ENCODE results near the gene TMED10.

DNA sequence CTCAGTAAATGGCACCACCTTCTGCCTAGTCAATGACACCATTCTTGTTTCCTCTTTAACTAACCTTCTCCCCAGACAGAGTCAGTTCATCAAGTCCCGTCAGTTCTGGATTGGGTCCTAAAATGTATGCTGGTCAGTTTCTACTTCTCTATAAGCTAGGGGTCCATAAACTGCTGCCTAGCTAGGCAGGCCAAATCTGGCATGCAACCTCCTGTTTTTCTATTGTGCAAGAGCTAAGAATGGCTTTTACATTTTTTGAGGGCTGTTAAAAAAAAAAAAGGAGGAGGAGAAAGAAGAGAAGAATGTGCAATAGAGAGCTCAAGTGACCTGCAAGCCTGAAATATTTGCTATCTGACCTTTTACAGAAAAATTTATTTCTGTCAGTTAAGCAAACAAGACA lies 6.4 kb upstream of the TMED10 start:
- TF ChIP-seq CTCF (IDR thresholded peaks at IDR 0.05) = no peak
- TF ChIP-seq RXRA (IDR thresholded peaks at IDR 0.05; ENCODE audit: borderline replicate concordance, low read depth) = no peak
- TF ChIP-seq, protein P1, sequence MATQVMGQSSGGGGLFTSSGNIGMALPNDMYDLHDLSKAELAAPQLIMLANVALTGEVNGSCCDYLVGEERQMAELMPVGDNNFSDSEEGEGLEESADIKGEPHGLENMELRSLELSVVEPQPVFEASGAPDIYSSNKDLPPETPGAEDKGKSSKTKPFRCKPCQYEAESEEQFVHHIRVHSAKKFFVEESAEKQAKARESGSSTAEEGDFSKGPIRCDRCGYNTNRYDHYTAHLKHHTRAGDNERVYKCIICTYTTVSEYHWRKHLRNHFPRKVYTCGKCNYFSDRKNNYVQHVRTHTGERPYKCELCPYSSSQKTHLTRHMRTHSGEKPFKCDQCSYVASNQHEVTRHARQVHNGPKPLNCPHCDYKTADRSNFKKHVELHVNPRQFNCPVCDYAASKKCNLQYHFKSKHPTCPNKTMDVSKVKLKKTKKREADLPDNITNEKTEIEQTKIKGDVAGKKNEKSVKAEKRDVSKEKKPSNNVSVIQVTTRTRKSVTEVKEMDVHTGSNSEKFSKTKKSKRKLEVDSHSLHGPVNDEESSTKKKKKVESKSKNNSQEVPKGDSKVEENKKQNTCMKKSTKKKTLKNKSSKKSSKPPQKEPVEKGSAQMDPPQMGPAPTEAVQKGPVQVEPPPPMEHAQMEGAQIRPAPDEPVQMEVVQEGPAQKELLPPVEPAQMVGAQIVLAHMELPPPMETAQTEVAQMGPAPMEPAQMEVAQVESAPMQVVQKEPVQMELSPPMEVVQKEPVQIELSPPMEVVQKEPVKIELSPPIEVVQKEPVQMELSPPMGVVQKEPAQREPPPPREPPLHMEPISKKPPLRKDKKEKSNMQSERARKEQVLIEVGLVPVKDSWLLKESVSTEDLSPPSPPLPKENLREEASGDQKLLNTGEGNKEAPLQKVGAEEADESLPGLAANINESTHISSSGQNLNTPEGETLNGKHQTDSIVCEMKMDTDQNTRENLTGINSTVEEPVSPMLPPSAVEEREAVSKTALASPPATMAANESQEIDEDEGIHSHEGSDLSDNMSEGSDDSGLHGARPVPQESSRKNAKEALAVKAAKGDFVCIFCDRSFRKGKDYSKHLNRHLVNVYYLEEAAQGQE (IDR thresholded peaks at IDR 0.05; ENCODE audit: low read depth, low read length) = no peak
- TF ChIP-seq, protein P2, sequence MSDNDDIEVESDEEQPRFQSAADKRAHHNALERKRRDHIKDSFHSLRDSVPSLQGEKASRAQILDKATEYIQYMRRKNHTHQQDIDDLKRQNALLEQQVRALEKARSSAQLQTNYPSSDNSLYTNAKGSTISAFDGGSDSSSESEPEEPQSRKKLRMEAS (IDR thresholded peaks at IDR 0.05; ENCODE audit: low read depth) = no peak
- no peak for TF ChIP-seq USF2 (IDR thresholded peaks at IDR 0.05; ENCODE audit: borderline replicate concordance, low read depth, low read length)
- no peak for TF ChIP-seq ELF1 (IDR thresholded peaks at IDR 0.05)
- no peak for TF ChIP-seq YY1 (IDR thresholded peaks at IDR 0.05; ENCODE audit: low read depth)
- no peak for TF ChIP-seq FOXJ3 (CRISPR knock-in tag; IDR thresholded peaks at IDR 0.05)
- TF ChIP-seq RAD21 (IDR thresholded peaks at IDR 0.05; ENCODE audit: low read length) = no peak
- no peak for TF ChIP-seq RFX5 (IDR thresholded peaks at IDR 0.05; ENCODE audit: low read length)
- TF ChIP-seq SIN3A (IDR thresholded peaks at IDR 0.05; ENCODE audit: borderline replicate concordance, low read depth, low read length) = no peak
- no peak for TF ChIP-seq EP300 (IDR thresholded peaks at IDR 0.05; ENCODE audit: borderline replicate concordance in 1 of 2, low read depth in 1 of 2, low read length in 1 of 2)
